Cardiac muscle cell (in vitro differentiated cells and primary cell): ENCODE results near the gene CD4. TPM values are rescaled to one million over a fixed set of nuclear protein-coding genes. Genes with fewer than 3 reads are reported as not detected.

Experiments used
- DNase-seq, 2 donors: peaks; one replicate each; pipeline versions ENCODE4 v3.0.0 to v3.0.0-alpha.2; 2010 to 2017; ENCODE audit warnings: low read depth in 1 of 2, low spot score in 1 of 2
- H3K27ac ChIP-seq: fragments of 200-600 bp; sonication (generic); 2 replicates; pipeline ENCODE4 v1.5.1; 2016
- H3K27me3 ChIP-seq: fragments of 200-600 bp; sonication (generic); 2 replicates; pipeline ENCODE4 v1.6.0; 2016; ENCODE audit warnings: control low read depth
- H3K36me3 ChIP-seq: fragments of 200-600 bp; sonication (generic); 2 replicates; pipeline ENCODE4 v1.5.1; 2016; ENCODE audit warnings: control low read depth
- H3K4me1 ChIP-seq: fragments of 200-600 bp; sonication (generic); 2 replicates; pipeline ENCODE4 v1.8.1; 2017; ENCODE audit warnings: low read depth, mild to moderate bottlenecking, mixed run types
- H3K4me3 ChIP-seq: fragments of 200-600 bp; sonication (generic); 2 replicates; pipeline ENCODE4 v1.5.1; 2016; ENCODE audit warnings: mild to moderate bottlenecking
- H3K9me3 ChIP-seq: fragments of 200-600 bp; sonication (generic); 2 replicates; pipeline ENCODE4 v1.5.1; 2017; ENCODE audit warnings: low read depth, mild to moderate bottlenecking, control low read depth
- CTCF ChIP-seq: IDR thresholded peaks from 2 replicates; pipeline ENCODE4 v1.5.1; 2012; ENCODE audit warnings: low read depth, mild to moderate bottlenecking, low read length
- polyA plus RNA-seq: library from polyadenylated mRNA; unstranded; fragments of >200 nt; fragmentation: Nextera tagmentation; extraction: Ambion mirVana; gene quantifications from 2 replicates; pipeline ENCODE4 v1.2.1, GENCODE V29; 2016
- total RNA-seq: library from RNA; depleted of rRNA; stranded (reverse); fragments of >200 nt; gene quantifications from 2 replicates; pipeline ENCODE4 v1.2.3, GENCODE V29; 2016

Gene CD4
- total and polyA plus RNA-seq, 2 experiments from 2014 or later = 3.3 to 5.9 TPM

GRCh38 chr12:6770094-6770493 is 19.2 kb upstream of the CD4 start:
- Histone ChIP-seq H3K36me3 (no peaks in the 10 kb centered on the region), H3K4me3 (no peak overlapping the region), H3K9me3 (no peaks in the 10 kb centered on the region), H3K27ac (no peak overlapping the region), H3K4me1 (peaks cover 14% of the 10 kb centered on the region), H3K27me3 (peaks cover 29% of the 10 kb centered on the region)
- no peak for DNase-seq
- TF ChIP-seq CTCF = no peak

- no peak for TF ChIP-seq CTCF
- no peak for DNase-seq
- peaks cover 29% of the 10 kb centered on the region for H3K27me3 ChIP-seq
These were observed 18.7 kb upstream of the CD4 start for GRCh38 chr12:6770600-6770999.

GRCh38 chr12:6771091-6771495 is 18.2 kb upstream of the CD4 start:
- peaks cover 10% of the 10 kb centered on the region for H3K4me1 ChIP-seq
- peaks cover 29% of the 10 kb centered on the region for H3K27me3 ChIP-seq
- no peak overlapping the region for H3K4me3 ChIP-seq
- DNase-seq = no peak
- H3K9me3 ChIP-seq = no peaks in the 10 kb centered on the region
- H3K27ac ChIP-seq = no peak overlapping the region
- no peaks in the 10 kb centered on the region for H3K36me3 ChIP-seq
- no peak for TF ChIP-seq CTCF

More at GRCh38 chr12:6770600-6770999, 18.7 kb upstream of the CD4 start:
- Histone ChIP-seq H3K4me3 (no peak overlapping the region), H3K4me1 (peaks cover 10% of the 10 kb centered on the region), H3K27ac (no peak overlapping the region), H3K9me3 (no peaks in the 10 kb centered on the region), H3K36me3 (no peaks in the 10 kb centered on the region)

GRCh38 chr12:6771509-6772330 is 17.6 kb upstream of the CD4 start:
- Histone ChIP-seq H3K27ac (no peak overlapping the region), H3K4me3 (no peak overlapping the region), H3K27me3 (peaks cover 29% of the 10 kb centered on the region), H3K4me1 (peaks cover 10% of the 10 kb centered on the region), H3K9me3 (no peaks in the 10 kb centered on the region), H3K36me3 (no peaks in the 10 kb centered on the region)
- TF ChIP-seq CTCF = no peak
- DNase-seq = peak in 1 of 2 donors; percentile 48

GRCh38 chr12:6772331-6772695 is 17.0 kb upstream of the CD4 start, which contains the start of gene LAG3:
Gene LAG3 (plus strand): TSS chr12:6772520. CDS start chr12:6772853, 333 bp downstream.
- peaks cover 29% of the 10 kb centered on the region for H3K27me3 ChIP-seq
- no peaks in the 10 kb centered on the region for H3K36me3 ChIP-seq
- TF ChIP-seq CTCF = no peak
- H3K27ac ChIP-seq = no peak within 1 kb of the TSS
- DNase-seq = no peak
- H3K9me3 ChIP-seq = no peaks in the 10 kb centered on the region
- no peak within 1 kb of the TSS for H3K4me3 ChIP-seq
- peaks cover 10% of the 10 kb centered on the region for H3K4me1 ChIP-seq
